ENCODE results near the gene LDLRAP1. TPM values are rescaled to one million over a fixed set of nuclear protein-coding genes. Genes with fewer than 3 reads are reported as not detected.

LDLRAP1 gene
- total and polyA plus RNA-seq, 8 donors = 17.0 to 28.7 (median 22.4) TPM

GRCh38 chr1:25513666-25514065, 29.7 kb upstream of the LDLRAP1 start:
- H3K9me3 ChIP-seq = peaks cover 0 to 3% of the 10 kb centered on the region in 2 donors
- no peaks in the 10 kb centered on the region for H3K27me3 ChIP-seq
- no peak overlapping the region for H3K27ac ChIP-seq
- no peaks in the 10 kb centered on the region for H3K4me1 ChIP-seq
- TF ChIP-seq, protein P1, sequence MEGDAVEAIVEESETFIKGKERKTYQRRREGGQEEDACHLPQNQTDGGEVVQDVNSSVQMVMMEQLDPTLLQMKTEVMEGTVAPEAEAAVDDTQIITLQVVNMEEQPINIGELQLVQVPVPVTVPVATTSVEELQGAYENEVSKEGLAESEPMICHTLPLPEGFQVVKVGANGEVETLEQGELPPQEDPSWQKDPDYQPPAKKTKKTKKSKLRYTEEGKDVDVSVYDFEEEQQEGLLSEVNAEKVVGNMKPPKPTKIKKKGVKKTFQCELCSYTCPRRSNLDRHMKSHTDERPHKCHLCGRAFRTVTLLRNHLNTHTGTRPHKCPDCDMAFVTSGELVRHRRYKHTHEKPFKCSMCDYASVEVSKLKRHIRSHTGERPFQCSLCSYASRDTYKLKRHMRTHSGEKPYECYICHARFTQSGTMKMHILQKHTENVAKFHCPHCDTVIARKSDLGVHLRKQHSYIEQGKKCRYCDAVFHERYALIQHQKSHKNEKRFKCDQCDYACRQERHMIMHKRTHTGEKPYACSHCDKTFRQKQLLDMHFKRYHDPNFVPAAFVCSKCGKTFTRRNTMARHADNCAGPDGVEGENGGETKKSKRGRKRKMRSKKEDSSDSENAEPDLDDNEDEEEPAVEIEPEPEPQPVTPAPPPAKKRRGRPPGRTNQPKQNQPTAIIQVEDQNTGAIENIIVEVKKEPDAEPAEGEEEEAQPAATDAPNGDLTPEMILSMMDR (IDR thresholded peaks at IDR 0.05) = no peak
- intact Hi-C loops (cut with DNase I) = no loop called here
- no peaks in the 10 kb centered on the region for H3K36me3 ChIP-seq
- no peak for ATAC-seq
- DNase-seq = peak in 1 of 4 donors; percentile 7
- no peak overlapping the region for H3K4me3 ChIP-seq

DNA sequence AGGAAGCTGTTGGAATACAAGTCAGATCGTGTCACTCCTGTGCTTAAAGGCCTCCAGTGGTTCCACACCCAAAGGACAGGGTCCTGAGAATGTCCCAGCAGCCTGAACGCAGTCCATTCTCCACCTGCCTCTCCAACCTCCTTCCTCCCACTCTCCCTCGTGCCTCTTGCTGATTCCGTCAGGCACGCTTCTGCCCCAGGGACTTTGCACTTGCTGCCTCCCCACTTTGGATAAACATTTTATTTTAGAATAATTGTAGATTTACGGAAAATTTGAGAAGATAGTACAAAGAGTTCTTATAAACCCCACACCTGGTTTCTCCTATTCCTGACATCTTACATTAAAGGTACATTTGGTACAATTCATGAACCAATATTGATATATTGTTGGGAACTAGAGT, 28.4 kb upstream of the LDLRAP1 start:
- no peaks in the 10 kb centered on the region for H3K27me3 ChIP-seq
- H3K36me3 ChIP-seq = no peaks in the 10 kb centered on the region
- DNase-seq (no peak), ATAC-seq (no peak)
- TF ChIP-seq, protein P1 (IDR thresholded peaks at IDR 0.05) = no peak
- H3K27ac ChIP-seq = no peak overlapping the region
- H3K4me3 ChIP-seq = no peak overlapping the region
- H3K4me1 ChIP-seq = no peaks in the 10 kb centered on the region
- H3K9me3 ChIP-seq = peaks cover 0 to 3% of the 10 kb centered on the region in 2 donors
- intact Hi-C loops (cut with DNase I) = no loop called here

GRCh38 chr1:25516686-25517085, 26.7 kb upstream of the LDLRAP1 start:
- TF ChIP-seq, protein P1 (IDR thresholded peaks at IDR 0.05) = no peak
- intact Hi-C loops (cut with DNase I) = no loop called here
- peak in 1 of 4 donors; percentile 14 for DNase-seq
- no peaks in the 10 kb centered on the region for H3K27me3 ChIP-seq
- H3K27ac ChIP-seq = no peak overlapping the region
- H3K4me1 ChIP-seq = no peaks in the 10 kb centered on the region
- H3K4me3 ChIP-seq = no peak overlapping the region
- H3K9me3 ChIP-seq = peaks cover 0 to 3% of the 10 kb centered on the region in 2 donors
- ATAC-seq = no peak
- H3K36me3 ChIP-seq = no peaks in the 10 kb centered on the region

- peak in 1 of 4 donors; percentile 21 for DNase-seq
- H3K4me1 ChIP-seq = no peaks in the 10 kb centered on the region
- intact Hi-C loops (cut with DNase I) = no loop called here
- no peak overlapping the region for H3K4me3 ChIP-seq
- TF ChIP-seq, protein P1 (IDR thresholded peaks at IDR 0.05) = no peak
- H3K9me3 ChIP-seq = peaks cover 0 to 2% of the 10 kb centered on the region in 2 donors
- no peaks in the 10 kb centered on the region for H3K36me3 ChIP-seq
- no peak for ATAC-seq
- H3K27ac ChIP-seq = no peak overlapping the region
- no peaks in the 10 kb centered on the region for H3K27me3 ChIP-seq
Observed at GRCh38 chr1:25517476-25518394, 25.7 kb upstream of the LDLRAP1 start.

GRCh38 chr1:25519624-25520023, 23.8 kb upstream of the LDLRAP1 start:
- intact Hi-C loops (cut with DNase I) = no loop called here
- DNase-seq (peak in 1 of 4 donors; percentile 7), ATAC-seq (no peak)
- Histone ChIP-seq H3K4me3 (no peak overlapping the region), H3K36me3 (no peaks in the 10 kb centered on the region), H3K27ac (no peak overlapping the region), H3K27me3 (no peaks in the 10 kb centered on the region), H3K4me1 (no peaks in the 10 kb centered on the region), H3K9me3 (no peaks in the 10 kb centered on the region)
- TF ChIP-seq, protein P1 (IDR thresholded peaks at IDR 0.05) = no peak

Measured in left lung (tissue), 10 donors.